Fibroblast of skin of right biceps (primary cell): ENCODE data around the gene IFT122.

Experiments
- DNase-seq: peaks from one replicate; pipeline ENCODE4 v3.0.0-alpha.2; 2013

Gene IFT122

DNA sequence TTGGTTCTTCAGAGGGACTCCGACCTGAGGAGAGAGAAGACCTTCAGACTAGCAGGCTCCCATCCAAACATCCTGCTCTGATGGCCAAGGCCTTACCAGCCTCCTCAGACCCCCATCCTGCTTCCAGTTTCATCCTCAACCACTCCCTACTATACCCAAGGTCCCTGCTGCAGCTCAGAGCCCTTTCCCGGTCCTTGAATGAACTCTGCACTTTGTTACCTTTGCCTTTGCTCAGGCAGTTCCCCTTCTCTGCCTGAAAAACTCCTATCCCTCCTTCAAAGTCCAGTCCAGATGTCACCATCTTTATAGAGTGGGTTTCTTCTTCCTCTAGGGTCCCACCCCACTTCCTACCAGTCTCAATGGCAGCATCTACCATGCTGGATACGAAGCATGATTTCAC lies 24.6 kb upstream of the IFT122 start:
- DNase-seq = no peak

DNA sequence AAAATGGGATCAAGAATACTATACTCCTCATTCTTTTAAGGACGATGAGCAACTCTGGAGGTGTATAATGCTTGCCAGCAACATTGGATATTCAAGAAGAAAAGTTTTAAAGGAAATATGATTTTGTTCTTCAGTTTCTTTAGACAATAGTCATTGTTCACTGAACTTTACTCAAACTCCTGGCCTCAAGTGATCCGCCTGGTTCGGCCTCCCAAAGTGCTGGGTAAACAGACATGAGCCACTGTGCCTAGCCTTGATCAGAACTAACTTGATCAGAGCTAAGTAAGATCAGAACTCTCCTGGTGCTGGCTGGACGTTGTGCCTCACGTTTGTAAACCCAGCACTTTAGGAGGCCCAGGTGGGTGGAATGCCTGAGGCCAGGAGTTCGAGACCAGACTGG lies 24.2 kb upstream of the IFT122 start:
- DNase-seq = no peak

DNA sequence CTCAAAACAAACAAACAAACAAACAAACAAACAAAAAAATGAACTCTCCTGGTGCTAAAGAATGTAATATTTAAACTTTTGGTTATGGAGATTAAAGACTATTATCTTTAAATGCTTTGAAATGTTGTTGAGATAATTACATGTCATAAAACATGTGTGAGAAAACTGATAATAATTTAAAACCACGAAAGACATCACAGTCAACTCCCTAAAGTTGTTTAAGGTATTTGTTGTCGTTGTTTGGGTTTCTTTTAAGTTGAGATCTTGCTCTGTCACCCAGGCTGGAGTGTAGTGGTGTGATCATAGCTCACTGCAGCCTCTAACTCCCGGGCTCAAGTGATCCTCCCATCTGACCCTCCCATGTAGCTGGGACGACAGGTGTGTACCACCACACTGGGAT lies 23.6 kb upstream of the IFT122 start:
- DNase-seq = no peak

DNA sequence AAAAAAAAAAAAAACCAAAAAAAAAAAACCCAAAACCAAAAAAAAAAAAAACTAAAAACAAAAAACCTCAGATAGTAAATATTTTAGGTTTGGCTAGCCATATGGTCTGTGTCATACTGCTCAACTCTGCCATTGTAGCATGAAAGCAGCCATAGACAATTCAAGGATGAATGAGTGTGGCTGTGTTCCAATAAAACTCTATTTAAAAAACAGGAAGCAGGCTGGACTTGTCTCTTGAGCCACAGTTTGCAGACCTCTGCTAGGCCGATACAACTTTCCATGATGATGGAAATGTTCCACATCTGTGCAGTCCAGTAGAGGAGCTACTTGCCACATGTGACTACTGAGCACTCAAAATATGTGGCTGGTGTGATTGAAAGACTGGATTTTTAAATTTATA lies 22.7 kb upstream of the IFT122 start:
- DNase-seq = no peak

DNA sequence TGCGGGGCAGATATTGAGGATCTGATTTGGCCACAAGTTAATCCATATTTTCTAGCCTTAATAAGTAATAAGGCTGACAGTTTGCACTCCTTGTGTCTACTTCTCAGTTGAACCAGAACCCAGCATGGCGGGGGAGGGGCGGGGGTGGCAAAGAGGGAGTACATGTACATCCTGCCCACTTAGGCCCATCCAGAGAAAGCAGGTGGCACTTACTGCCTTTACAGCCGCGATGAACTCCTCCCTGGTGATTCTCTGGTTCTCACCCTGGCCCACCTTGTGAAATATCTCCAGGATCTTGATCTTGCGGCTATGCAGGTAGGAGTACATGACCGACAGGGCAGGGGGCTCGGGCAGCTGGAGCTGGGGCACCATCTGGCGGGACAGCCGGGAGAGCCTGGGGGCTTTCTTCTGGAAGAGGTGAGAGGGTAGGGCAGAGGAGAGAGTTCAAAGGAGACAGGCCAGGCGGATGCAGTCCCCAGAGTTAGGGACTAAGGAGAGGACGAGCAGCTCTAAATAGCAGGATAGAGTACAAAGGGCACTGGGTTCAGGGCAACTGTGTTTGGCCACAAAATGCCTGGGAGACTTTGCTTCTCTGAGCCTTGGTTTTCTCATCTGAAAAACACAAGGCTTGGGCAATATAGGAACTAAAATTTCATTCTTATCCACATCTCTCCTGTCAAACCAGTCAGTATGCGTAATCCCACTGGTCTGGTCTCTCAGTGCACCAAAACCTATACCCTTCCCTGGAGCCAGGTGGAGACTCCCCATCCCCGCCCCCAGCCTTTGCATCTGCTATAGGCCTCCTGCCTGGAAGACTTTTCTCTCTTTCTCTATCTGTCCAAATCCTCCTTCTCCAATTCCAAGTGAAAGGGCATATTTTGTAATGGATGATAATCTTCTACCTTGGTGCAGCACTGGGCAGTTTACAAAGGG lies 21.7 kb upstream of the IFT122 start:
- DNase-seq = no peak

DNA sequence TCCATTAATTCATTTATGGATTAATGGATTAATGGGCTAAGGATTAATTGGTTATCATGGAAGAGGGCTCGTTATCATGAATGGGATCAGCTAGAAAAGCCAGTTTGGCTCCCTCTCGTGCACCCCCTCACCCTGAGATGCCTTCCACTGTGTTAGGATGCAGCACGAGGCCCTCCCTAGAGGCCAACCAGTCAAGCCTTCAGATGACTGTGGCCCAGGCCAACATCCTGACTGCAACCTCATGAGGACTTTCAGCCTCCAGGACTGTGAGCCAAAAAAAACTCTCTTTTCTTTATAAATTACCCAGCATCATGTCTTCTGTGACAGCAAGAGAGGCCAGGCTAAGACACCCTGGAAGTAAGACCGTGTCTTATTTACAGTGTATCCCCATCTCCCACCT lies 20.5 kb upstream of the IFT122 start:
- no peak for DNase-seq

DNA sequence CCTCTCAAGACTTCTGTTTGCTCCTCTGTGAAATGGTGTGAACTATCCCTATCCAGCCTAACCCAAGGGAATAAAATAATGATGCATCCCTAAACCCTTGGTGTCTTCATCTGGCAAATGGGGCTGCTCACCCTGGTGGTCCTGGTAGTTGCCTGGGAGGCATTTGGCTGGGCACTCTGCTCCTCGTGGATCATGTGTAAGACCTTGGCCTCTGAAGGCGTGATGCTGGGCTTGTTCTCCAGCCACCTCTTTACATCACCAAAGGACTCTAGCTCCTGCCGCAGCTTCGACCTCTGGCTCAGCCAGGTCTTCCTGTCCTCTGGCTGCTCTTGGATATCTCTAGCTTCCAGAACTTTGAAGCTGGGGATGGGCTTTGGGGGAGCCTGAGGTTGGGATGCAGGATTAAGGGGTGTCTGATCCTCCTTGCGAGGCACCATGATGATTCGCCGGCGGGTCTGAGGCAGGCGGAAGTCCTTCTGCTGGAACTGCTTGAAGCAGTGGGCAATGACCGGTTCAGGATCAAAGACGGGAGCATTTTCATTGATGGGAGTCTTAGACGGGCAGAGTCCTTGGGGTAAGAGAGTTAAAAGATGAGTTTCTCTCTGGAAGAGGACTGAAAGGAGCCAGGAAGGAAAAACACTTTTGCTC lies 18.7 kb upstream of the IFT122 start:
- DNase-seq = no peak

DNA sequence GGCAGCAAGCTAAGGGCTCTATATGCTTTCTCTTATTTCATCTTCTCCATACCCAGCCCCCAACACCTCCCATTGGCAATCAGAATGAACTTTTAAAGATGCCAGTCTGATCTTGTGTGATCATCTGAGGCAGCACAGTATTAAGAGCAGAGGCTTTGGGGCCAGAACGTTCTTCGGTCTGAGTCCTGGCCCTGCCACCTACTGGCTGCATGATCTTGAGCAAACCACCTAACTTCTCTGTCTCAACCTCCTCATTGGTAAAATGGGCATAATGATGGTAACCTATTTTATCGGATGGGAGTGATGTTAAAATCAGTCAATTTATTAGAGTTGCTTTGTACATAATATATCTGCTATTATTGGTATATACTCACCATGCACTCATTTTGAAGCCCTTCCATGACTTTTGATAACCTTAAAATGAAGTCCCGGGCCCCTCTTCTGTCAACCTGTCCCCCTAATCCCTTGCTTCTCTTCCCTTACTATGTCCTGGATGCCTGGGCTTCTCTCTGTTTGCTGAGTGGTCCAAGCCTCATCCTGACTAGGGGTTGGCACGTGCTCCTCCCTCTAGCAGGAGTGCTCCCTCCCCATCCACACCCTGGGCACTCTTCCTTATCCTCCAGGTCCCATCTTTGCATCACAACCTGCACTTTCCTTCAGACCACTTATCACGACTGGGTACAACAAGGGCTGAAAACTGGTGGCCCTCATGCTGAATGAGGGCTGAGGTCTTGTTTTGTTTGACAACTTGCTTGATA lies 17.9 kb upstream of the IFT122 start:
- no peak for DNase-seq

DNA sequence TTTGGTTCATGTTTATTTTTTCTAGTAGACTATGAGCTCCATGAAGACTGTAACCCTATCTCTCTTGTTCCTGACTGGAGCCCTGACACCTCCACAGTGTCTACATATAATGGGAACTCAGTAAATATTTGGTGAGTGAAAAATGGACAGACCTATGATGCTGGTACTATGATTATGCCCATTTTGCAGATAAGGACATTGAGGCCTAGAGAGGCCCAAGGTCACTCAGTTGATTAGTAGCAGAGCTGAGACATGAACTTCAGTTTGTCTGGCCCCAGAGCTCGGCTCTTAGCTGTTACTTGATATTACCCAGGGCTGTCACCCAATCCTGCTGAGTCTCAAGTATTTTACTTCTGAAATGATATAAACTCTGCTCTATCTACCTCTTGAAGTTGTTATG lies 17.1 kb upstream of the IFT122 start:
- no peak for DNase-seq

DNA sequence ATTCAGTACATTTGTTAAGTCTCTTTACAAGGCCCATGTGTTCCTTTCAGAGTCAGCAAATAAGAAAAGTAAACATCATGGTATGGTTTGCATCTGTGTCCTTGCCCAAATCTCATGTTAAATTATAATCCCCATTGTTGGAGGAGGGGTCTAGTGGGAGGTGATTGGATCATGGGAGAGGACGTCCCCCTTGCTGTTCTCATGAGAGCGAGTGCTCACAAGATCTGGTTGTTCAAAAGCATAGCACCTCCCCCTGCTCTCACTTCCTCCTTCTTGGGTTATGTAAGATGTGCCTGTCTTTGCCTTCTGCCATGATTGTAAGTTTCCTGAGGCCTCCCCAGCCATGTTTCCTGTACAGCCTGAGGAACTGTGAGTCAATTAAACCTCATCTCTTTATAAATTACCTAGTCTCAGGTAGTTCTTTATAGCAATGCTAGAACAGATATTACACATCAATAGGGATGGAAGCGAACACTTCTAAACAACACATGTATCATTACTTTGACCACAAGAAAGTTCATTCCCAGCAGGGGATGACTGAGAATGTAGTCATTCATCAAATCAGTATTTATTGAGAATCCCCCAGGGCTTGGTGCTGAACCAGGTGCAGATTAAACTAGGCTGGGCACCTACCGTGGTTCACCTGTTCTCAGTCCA lies 15.7 kb upstream of the IFT122 start:
- DNase-seq = no peak

DNA sequence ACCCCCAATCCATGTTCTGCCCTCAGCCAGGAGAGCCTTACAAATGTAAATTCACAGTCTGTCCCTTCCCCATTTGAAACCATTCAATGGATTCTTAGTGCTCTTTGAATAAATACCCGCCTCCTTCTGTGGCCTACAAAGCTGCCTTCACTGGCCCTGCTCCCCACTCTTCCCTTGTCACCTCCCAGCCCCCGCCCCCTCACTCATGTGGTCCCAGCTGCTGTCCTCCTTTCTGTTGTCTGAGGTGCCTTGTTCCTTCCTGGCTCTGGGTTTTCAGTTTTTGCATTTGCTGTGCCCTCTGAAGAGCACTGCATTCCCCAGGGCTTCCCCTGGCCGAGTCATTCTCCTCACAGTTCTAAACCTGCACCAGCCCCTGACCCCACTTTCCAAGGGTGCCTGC lies 14.8 kb upstream of the IFT122 start:
- no peak for DNase-seq

DNA sequence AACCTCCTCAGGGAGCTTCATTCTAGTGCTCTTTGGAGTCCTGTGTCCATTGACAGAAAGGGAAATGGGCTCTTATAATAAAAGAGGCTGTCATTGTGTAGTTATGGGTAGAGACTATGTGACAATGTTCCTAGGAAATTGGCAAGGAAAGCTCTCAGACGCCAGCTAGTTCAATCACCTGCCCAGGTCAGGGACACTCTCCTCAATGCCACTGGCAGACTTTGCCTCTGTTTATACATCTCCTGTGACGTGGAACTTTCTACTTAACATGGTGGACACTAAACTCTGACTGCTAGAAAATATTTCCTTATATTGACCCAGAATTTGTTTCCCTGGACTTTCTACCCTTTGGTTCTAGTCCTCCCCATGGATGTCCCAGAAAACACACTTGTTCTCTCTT lies 14.4 kb upstream of the IFT122 start:
- DNase-seq = no peak

DNA sequence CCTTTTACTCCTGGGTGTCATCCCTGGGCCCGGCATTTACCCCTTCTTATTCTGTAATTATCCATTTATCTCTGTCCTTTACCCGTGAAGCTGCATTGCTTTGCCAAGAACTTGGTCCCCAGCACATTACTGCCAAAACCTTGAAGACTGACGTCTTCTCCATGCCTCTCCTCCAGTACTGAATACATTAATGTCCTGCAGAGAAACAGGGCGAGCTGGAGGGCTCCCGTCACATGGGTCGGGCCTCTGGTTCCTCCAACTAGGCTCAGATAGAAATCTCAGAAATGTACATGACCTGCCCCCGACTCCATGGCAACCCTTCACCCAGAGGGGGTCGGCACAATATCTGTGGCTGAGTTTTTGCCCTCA lies 12.0 kb upstream of the IFT122 start:
- no peak for DNase-seq

DNA sequence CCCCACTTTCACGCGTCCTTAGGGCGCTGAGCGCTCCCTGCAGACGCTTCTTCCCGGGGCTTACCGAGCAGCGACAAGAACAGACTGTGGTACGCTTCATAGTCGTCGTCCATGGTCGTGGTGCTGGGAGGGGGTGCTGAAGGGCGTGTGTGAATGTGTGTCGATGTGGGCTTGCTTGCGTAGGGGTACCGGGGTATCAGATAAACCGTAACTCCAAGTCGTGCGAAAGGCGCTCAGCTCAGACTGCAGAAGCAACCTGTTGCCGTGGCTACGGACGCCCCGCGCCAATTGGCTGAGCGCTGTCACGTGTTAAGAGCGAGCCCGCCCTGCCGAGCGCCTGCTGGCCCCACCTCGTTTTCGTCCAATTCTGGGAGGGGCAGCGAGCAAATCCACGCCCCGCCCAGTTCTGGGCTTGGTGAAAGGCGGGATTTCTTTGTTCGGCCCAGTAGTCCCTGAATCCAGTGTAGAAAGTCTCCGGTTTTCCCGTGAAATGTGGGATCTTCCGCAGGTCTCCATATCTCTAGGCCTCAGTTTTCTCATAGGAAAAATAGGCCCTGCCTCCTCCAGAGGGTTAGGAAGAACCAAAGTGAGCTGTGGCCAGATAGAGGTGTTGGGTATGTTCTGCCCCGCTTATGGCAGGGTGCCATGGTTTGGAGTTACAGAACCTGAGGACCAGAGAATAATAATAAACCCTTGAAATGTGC lies 11.5 kb upstream of the IFT122 start, which contains the start of gene EFCAB12:
Gene EFCAB12, minus strand, starts transcription at position 261 of the 704 bp plus-strand sequence. Its CDS starts 148 bp downstream, at position 113.
- peak; percentile 89 for DNase-seq

DNA sequence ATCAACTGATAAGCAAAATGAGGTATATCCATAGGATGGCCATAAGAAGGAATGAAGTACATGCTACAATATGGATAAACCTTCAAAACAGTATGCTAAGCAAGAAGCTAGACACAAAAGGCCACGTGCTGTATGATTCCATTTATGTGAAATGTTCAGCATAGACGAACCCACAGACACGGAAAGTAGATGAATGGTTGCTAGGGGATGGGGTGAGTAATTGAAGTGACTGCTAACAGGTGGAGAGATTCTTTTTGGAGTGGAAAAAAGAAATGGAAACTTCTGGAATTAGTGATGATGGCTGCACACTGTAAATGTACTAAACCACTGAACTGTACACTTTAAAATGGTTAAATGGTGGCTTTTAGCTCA lies 11.0 kb upstream of the IFT122 start:
- no peak for DNase-seq

DNA sequence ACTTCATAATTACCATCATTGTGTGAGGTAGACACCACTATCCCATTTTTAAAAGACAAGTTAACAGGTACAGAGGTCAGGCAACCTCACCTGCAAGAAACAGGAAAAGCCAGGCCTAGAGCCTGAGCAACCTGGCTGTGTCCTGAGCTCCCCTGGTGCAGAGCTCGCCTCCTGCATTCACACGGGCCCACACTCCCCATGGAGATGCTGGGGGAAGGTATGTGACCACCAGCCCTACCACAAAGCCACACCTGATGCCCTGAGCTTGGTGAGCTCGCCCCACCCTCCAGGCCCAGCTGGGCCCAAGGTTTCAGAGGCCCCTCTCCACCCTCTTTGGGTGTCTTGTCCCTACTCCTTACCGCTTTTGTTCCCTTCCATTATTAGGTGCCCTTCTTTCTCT lies 10.4 kb upstream of the IFT122 start:
- DNase-seq = no peak

DNA sequence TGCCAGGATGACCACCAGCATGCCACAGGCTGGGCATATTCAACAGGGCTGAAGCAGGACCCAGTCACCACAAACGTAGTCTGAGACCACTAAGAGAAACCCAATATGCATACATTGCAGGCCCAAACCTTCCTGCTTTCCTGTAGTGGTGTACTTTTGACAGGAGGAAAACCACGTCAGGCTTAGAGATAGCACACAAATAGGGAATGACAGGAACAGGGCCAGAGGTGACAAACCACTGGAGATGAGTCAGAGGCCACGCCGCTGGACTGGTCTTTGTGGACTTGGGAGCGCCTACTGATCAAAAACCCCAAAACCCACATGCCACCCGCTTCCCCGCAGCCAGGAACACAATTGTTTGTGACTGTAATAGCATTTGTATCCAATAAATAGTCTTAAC lies 8.0 kb upstream of the IFT122 start:
- no peak for DNase-seq

DNA sequence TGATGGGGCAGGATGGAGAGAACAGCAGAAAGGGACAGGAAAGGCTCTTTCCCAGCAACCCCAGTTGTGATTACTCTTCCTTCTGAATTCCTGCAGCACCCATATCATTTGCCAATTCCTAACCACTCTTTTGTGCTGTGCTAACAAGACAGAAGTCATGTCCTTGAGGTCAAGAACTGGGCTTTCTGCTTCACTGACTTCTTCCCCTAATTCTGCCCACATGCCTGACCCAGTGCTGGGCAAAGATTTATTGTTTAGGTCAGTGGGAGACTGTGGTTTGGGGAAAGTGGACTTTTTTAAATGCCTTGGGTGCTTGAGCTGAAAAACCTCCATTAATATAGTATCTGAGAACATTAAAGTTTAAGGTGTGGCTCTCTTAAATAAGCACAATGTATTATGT lies 7.4 kb upstream of the IFT122 start:
- no peak for DNase-seq

DNA sequence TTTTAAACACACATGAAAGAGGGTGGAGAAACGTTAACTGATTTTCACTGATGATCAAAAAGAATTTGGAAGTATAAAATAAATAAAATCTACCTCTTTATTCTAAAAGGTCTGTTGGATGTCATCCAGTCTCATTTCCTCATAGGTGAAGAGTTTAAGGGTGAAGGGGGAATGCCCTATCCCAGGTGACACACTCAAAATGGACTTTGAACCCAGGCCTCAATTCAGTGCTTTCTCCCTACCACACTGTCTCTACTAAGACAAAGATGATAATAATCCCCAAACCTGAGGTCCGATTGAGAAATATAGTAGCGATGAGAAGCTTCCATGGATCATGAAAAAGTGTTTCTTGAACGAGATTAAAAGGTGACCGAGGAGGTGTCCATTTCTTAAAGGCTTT lies 6.5 kb upstream of the IFT122 start:
- DNase-seq = no peak

DNA sequence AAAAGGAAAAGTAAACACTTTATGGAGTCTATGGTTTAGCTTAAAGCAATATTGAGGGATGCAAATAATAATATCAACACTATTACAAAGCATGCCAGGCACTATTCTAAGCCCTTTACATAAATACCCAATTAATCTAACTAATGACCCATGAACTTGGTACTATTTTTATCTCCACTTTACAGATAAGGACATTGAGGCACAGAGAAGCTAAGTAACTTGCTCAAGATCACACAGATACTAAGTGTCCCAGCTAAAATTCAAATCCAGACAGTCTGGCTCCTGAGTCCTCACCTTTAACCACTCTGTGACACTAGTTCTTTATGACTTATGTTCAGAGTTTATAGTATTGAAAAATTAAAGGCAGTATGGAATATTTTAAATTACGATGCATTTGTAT lies 5.9 kb upstream of the IFT122 start:
- DNase-seq = no peak

DNA sequence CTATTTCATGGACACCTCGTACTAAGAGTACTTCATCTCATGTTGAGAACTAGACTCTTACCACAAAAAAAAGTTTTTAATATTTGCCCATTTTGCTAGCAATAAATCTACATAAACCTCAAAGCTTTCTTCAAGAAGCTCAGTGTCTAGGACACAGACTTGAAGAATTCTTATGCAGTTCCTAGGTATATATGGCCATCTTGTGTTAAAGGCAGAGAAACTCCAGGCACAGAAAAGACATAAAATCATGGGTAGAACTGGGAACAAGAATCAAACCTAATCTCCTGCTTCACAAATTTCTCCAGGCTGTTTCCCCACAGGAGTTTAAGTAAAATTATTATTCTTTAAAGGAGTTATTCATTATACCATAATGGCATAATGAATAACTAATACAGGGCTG lies 4.7 kb upstream of the IFT122 start:
- DNase-seq = no peak

DNA sequence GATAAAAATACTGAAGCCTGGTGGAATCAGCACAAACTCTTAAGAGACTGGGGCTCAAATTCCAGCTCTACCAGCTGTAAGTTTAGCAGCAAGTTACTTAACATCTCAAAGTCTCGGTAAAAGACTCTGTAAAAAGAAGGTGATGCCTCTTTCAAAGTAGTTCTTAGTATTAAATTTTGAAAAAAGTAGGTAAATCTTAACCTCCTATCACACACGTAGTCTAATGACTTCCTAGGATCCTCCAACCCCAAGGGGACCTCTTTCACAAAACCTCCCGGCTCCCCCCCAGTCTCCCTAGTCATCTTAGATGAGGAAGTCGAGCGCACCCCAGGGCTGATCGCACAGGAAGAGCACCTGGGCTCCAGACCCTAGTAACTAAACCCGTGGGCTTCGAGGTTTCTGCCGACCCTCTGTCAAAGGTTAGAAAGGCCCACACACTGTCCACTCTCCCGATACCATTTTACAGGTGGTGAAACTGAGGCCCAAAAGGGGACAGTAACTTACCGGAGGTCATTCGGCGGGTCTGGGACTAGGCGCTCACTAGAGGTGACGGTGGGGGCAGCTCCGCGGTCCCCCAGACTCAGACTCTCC lies 703 bp upstream of the IFT122 start:
- DNase-seq = no peak
